GM18907 (cell line): ENCODE measurements around the gene NFYA.

Experiments used
- ATAC-seq: cut with Tn5 transposase; IDR thresholded peaks from one replicate; pipeline ENCODE4 v1.9.1; 2021; ENCODE audit warnings: mild to moderate bottlenecking, moderate library complexity; ENCODE audit not compliant: unreplicated experiment

The NFYA gene

DNA sequence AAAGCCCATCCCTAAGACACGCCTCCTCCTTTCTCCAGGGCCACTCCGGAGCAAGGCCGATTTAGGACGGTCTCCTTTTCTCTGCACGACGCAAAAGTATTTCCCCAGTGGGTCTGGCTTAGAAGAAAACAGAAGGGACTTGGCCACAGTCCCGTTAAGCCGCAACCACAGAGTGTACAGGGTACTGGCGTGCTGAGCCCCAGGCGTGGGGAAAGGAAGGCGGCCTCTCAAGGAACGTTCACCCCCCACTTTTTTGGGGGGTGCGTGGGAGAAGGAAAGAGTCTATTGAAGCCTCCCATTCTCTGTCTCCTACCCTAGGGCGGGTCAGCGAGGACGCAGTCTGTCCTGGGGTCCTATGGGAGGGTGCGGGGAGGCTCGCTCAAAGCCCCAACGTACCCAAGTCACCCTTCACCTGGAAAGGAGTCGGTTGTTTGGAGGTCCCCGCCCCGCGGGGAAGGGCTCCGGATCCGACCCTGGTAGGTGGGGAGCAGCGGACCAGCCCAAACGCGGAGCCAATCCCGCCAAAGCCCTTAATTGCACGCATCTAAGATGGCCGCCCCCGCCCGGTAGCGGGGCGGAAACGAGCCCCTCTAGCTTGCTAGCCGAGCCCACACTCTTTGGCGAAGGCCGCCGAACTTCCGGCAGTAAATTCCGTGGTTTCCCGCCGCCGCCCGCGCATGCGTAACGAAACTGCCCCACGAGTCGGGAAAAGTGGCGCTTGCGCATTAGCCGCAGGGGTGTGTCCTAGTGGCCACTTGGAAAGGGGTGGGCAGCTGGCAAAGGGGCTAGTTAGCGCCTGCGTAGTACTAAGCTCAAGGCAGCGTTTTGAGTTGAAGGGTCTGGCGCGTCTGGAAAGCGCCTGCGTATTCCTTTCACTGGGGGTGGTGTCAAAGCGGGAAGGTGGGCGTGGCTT, 595 bp upstream of the NFYA start, which contains the start of gene OARD1:
Gene OARD1, minus strand, starts transcription at position 434 of the 913 bp plus-strand sequence. CDS start 722 bp downstream, outside the sequence.
- ATAC-seq = peak; percentile 79

DNA sequence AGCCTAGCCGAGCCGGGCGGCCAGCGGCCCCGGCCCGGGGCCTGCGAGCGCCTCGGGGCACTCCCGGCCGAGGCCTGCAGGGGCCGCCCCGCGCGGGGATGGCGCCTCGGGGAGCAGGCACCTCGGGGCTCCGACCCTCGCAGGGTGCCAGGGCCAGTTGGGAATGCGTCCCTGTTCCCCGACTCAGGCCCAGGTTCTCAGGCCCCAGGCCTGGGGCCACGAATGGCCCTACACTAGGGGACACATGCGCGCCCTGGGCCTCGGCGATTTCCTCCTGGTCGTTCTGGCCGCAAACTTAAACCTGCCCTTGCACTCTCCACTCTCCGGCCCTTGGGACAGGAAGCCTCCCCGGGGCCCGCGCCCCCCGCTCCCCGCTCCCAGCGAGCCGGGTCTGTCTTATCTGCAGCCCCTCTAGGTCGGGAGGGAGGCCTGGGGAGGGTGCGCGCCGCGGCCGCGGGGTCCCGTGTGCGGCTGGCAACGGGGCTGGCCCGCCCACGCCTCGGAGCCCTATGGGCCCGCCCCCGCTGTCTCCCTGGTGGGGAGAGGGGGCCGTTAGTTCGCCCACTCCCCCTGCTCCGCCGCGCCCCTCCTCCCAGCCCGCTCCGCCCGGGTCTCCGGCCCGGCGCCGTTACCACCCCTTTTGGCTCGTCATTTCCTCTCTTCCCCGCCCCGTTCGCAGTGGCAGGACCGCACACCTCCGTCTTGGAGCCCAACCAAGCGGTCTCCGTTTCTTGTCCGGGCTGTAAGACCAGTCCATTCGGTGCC, 611 bp downstream of the NFYA start:
- ATAC-seq = peak; percentile 32

- ATAC-seq = no peak
These were observed 1.4 kb downstream of the NFYA start for GRCh38 chr6:41073968-41074691.

DNA sequence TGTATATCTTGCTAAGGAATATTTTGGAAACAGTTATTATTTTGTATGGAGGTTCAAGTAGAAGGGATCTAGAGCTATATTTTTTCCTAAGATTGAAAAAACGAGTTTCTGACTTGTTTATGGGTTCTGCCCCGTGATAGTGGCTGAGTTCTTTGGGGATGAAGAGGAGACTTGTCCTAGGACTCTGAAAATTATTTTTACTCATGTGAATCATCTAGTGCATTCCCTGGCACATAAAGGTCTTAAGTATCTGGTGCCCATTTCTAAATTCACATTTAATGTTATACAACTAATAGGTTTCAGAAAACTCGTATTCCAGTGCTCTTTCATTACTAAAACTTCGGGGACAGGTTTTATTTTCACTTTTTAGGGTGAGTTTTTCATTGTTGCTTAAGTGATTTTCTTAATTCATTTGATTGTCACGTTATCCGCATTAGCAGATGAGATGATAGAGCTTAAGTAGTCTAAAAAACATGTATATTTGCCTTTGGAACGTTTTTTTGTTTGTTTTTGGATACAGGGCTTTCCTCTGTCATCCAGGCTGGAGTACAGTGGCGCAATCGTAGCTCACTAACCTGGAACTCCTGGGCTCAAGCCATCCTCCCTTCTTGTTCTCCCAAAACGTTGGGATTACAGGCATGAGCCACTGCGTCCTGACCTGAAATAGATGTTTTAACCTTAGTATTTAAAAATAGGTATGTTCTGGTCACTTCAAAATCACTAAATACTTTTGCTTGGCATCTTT, 2.1 kb downstream of the NFYA start:
- ATAC-seq = no peak

DNA sequence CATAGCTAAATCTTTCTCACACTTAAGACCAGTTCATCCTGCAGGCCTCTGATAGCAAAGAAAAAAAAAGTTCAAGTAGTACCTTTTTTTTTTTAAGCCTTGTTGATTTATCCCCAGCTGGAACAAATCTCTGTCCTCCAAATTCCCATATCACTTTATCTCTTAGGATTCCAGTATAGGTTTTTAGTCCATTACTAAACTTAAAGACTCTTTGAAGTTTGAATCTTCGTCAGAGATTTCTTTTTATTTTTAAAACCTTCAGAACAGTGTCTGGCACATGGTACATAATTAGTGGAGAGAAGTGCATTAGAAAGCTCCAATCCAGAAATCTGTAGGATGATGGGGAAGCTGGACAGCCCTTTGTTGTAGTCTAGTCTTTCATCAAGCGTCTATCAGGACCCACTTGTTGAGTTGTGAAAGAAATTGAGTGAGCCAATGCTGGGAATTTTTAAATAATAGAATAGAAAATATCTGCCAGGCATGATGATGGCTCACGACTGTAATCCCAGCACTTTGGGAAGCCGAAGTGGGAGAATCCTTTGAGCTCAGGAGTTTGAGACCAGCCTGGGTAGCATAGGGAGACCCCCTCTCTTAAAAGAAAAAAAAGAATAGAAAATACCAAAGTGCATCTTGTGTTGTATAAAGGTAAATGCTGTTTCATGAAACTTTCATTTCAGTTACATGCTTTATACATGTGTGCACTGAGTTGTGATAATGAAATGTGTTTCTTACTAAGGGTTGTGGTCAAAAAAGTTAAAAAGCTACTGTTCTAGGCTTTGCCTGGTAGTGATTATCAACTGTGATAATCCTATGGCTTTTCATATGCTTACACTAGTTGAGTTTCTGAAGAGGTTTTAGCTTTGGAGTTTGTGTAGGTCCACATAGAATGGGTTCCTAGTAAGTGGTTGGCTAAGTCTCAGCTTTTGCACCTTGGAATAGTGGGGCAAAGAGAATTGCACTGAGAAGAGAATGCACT, 3.2 kb downstream of the NFYA start:
- no peak for ATAC-seq

DNA sequence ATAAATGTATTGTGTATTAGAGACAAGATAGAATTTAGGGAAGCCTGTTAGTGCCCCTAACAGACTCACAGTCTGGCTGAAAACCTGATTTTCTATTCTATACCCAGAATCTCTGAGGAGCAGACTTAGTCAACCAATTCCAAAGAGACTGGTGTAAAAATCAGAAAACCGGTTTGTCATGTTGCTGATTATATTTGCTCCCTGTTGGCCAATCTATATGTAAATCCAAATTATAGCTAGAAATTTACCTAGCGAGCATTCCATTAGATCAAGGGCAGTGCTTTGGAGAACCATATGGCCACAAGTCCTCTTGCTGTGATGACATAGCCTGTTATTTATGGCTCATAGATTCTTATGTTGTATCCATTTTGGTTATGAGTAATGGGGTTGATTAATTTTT, 4.8 kb downstream of the NFYA start:
- ATAC-seq = no peak

DNA sequence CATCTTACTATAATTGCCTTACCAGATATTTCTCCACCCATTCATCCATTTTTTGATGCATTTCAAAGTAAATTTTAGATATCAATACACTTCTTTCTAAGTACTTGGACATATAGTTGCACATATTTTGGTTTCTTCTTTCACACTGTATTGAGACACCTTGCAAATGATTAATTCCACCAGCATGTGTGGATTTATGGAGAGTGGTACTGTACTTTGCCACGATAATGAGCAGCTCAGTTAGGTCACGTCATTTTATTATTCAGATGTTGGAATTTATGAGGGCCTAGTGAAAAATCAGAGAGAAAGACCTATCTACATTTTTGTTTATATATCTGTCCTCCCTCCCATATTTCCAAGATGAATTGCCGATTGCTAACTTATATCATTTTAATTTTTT, 5.3 kb downstream of the NFYA start:
- no peak for ATAC-seq

- ATAC-seq = no peak
These were observed 6.3 kb downstream of the NFYA start for GRCh38 chr6:41079080-41079479.

GRCh38 chr6:41080621-41081020, 7.8 kb downstream of the NFYA start:
- no peak for ATAC-seq

DNA sequence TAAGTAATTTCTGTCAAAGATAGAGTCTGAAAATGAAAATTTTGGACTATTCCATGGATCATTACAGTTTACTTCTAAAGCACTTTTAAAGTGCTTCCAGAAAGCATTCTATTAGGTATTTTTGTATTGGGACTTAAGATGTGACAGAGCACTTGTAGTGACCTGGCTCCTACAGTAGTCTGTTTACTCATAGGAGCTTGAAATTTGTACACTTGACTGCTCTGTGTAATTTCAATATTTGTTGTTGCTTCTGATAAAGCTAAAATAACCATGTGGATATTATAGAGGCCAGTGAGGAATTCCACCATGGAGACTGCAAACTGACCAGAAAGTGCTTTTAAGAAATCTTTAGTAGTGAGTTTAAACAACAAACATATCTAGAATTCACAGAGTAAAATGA, 10.3 kb downstream of the NFYA start:
- ATAC-seq = no peak

DNA sequence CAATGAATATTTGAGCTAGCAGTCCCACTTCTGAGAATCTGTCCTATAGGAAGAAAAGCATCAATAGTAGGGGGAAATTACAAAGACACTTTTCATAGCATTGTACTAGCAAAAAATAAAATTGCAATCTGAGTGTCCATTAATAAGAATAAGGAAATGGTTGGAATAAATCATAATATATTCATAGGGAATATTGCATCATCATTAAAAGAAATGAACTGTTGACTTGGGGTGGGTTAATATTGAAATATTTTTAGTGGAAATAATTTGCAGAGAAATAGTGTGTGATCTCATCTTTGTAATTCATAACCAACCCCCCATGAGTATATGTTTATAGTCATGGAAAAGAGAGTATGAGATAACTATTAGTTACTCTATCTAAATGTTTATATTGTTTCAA, 12.4 kb downstream of the NFYA start:
- ATAC-seq = no peak

DNA sequence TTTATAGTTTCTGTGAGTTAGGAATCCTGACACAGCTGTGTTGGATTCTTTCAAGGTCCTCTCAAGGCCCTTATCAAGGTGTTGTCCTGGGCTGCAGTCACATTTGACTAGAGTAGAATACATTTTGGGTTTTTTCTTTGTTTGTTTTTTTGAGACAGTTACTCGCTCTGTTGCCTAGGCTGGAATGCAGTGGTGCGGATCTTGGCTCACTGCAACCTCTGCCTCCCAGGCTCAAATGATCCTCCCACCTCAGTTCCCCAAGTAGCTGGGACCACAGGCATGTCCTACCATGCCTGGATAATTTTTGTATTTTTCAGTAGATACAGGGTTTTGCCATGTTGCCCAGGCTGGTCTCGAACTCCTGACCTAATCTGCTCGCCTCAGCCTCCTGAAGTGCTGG, 15.7 kb downstream of the NFYA start:
- ATAC-seq = no peak

DNA sequence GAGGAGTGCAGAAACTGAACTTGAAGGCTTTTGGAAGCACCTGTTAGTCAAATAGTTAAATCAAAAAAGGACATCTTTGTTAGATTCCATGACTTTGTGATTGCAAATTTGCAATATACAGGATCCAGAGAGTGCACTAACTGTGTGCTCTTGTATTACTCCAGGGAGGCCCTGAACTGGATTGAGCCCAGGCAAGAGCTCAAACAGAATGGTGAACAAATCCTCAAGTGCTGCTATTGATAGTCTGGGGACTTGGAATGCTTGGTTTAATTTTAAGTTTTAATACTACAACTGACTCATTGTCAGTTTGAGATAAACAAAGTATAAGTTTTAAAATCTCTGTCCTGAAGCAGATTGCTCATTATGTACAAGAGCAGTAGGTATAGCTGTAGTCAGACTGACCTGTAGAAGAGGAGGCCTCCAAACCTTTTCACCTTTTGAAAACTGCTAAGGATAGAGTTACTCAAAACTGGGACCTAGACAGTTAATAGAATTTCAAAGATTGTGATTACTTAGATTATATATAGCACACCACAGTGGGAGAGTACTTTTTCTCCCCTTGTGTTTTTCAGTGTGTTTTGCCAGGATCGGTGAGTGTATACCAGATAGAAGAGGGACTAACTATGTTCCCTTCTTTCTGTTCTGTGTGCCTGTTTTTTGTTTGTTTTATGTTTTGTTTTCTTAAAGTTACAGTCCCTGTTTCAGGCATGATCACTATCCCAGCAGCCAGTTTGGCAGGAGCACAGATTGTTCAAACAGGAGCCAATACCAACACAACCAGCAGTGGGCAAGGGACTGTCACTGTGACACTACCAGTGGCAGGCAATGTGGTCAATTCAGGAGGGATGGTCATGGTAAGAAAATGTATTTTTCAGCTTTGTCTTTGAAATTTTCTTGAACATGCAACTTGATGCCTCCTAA, 18.3 kb downstream of the NFYA start:
- no peak for ATAC-seq

DNA sequence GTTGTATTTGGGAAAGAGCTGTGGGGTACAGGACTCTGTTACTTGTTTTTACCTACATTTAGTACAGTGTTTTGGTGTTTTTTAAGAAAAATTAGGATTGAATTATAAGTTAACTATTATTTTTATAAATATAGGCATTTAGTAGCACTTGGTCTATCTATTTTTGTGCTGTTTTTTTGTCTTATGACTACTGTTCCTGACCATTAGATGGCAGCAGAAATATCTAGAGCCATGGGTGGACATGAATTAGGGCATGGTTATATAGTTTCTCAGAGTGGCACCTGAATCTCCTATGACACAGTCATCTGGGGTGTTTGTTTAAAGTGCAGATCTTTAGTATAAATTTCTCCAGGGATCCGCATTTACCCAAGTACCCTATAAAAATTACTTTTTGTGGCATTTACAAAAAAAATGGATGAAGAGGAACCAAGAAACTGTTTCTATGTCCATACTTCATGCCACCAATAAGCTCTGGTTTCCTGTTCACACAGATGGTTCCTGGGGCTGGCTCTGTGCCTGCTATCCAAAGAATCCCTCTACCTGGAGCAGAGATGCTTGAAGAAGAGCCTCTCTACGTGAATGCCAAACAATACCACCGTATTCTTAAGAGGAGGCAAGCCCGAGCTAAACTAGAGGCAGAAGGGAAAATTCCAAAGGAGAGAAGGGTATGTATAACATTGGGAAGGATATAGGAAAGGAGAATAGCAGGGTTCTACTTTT, 19.8 kb downstream of the NFYA start:
- ATAC-seq = no peak

- no peak for ATAC-seq
These were observed 21.0 kb downstream of the NFYA start for GRCh38 chr6:41093729-41094128.

DNA sequence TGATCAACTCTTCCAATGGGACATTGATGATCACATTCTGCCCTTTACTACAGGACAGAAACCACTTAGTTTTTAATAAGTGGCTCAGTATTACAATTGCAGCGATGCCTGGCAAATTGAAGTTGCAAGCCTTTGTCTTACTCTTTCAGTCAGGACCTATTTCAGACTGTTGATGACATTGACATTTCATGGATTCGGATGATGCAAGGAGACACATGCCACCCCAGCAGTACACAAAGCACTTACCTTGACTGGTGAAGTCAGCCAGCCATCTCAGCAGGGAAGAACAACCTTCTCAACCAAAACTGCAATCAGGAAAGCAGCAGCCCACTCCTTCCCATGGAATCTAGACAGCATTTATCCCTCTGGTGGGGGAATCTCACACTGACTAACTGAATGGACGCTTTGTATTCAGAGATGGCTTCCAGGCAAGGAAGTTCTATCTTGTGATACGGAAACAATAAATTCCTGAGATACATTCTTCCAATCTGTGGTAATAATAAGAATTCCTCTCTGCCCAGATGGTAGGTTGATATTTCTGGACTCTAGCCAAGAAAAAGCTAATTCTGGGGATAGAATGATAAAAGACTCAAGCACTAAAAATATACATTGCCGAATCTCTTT, 24.8 kb downstream of the NFYA start:
- ATAC-seq = no peak

DNA sequence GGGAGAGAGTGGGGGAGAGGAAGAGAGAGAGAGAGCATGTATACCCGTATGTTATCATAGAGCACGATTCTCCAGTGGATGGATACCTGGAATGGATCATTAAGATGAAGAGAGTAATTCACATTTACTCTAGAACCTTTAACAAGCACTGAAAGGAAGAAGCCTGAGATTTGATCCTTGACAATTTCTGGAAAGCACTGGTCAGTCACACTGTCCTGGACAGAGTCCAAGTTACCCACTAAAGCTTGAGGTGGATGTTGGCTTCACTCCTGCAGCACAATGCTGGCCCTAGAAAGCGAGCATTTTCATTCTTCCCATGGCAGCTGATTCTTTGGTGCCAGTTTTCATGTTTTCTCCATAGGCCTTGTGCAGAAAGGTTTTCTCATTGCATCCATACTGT, 25.6 kb downstream of the NFYA start:
- ATAC-seq = no peak
